Tibial artery (tissue), 4 donors: Measurements from ENCODE around the gene ABR.

Experiments
- DNase-seq, 2 donors: peaks; one replicate each; pipeline ENCODE4 v3.0.0-alpha.2; 2019
- H3K27ac ChIP-seq, 2 donors: fragments of 200-600 bp; sonication (generic) in 1 of 2; 1 replicate in 1 of 2; 2 replicates in 1 of 2; pipeline ENCODE4 v1.5.1; 2018 to 2019; ENCODE audit warnings: mild to moderate bottlenecking in 1 of 2
- H3K27me3 ChIP-seq, 2 donors: fragments of 200-600 bp; sonication (generic) in 1 of 2; one replicate each; pipeline versions ENCODE4 v1.5.1 to v1.6.0; 2016 to 2019
- H3K36me3 ChIP-seq, 3 donors: fragments of 200-600 bp; sonication (generic) in 2 of 3; one replicate each; pipeline ENCODE4 v1.5.1; 2016 to 2019; ENCODE audit warnings: mild to moderate bottlenecking in 2 of 3
- H3K4me1 ChIP-seq, 4 donors: fragments of 200-600 bp; sonication (generic) in 2 of 4; 1 replicate in 3 of 4; 2 replicates in 1 of 4; pipeline ENCODE4 v1.5.1; 2016 to 2019
- H3K4me3 ChIP-seq, 2 donors: fragments of 200-600 bp; sonication (generic) in 1 of 2; 1 replicate in 1 of 2; 2 replicates in 1 of 2; pipeline ENCODE4 v1.5.1; 2018 to 2019; ENCODE audit warnings: mild to moderate bottlenecking in 2 of 2
- H3K9me3 ChIP-seq, 3 donors: fragments of 200-600 bp; sonication (generic) in 1 of 3; one replicate each; pipeline ENCODE4 v1.5.1; 2016 to 2019
- CTCF ChIP-seq, 2 experiments: fragments of 200-600 bp in 1 of 2; fragments of 450-650 bp in 1 of 2; IDR thresholded peaks; one replicate each; pipeline ENCODE4 v1.5.1; 2017 to 2019; ENCODE audit warnings: antibody characterized with exemption in 2 of 2, mild to moderate bottlenecking in 1 of 2, moderate library complexity in 1 of 2
- intact Hi-C: fragments of 100-400 bp; cut with DNase I; formaldehyde crosslinking; loops from one replicate; pipeline ENCODE4 v1.15.0; 2023; ENCODE audit warnings: low total_unique reads

The ABR gene

GRCh38 chr17:1005361-1005946, 174.3 kb downstream of the ABR start:
- peaks cover 36 to 54% (median 48%) of the 10 kb centered on the region in 3 donors for H3K36me3 ChIP-seq
- peak overlapping the region; percentile 79 to 83 for H3K27ac ChIP-seq
- no peaks in the 10 kb centered on the region for H3K27me3 ChIP-seq
- TF ChIP-seq CTCF (IDR thresholded peaks at IDR 0.05): no peak
- peak; percentile 72 to 93 for DNase-seq
- intact Hi-C loops: no loop called here
- no peaks in the 10 kb centered on the region for H3K9me3 ChIP-seq
- peak overlapping the region; percentile 21 to 23 for H3K4me3 ChIP-seq
- H3K4me1 ChIP-seq: peaks cover 15 to 98% (median 91%) of the 10 kb centered on the region in 4 donors

GRCh38 chr17:1004769-1005295, 174.9 kb downstream of the ABR start:
- no peaks in the 10 kb centered on the region for H3K9me3 ChIP-seq
- intact Hi-C loops: no loop called here
- H3K4me1 ChIP-seq: peaks cover 15 to 95% (median 90%) of the 10 kb centered on the region in 4 donors
- no peak for TF ChIP-seq CTCF (IDR thresholded peaks at IDR 0.05)
- H3K4me3 ChIP-seq: no peak overlapping the region
- no peaks in the 10 kb centered on the region for H3K27me3 ChIP-seq
- peaks cover 30 to 50% (median 42%) of the 10 kb centered on the region in 3 donors for H3K36me3 ChIP-seq
- peak overlapping the region; percentile 79 to 83 for H3K27ac ChIP-seq
- no peak for DNase-seq

GRCh38 chr17:1003972-1004768, 175.6 kb downstream of the ABR start:
- no peaks in the 10 kb centered on the region for H3K27me3 ChIP-seq
- H3K4me1 ChIP-seq: peaks cover 15 to 89% (median 85%) of the 10 kb centered on the region in 4 donors
- peak overlapping the region; percentile 79 to 83 for H3K27ac ChIP-seq
- H3K36me3 ChIP-seq: peaks cover 23 to 50% (median 39%) of the 10 kb centered on the region in 3 donors
- no peak overlapping the region for H3K4me3 ChIP-seq
- no peak for DNase-seq
- TF ChIP-seq CTCF (IDR thresholded peaks at IDR 0.05): no peak
- no peaks in the 10 kb centered on the region for H3K9me3 ChIP-seq
- intact Hi-C loops: no loop called here

- H3K36me3 ChIP-seq: peaks cover 23 to 50% (median 38%) of the 10 kb centered on the region in 3 donors
- no peaks in the 10 kb centered on the region for H3K27me3 ChIP-seq
- no peak for DNase-seq
- peak overlapping the region; percentile 79 to 83 for H3K27ac ChIP-seq
- TF ChIP-seq CTCF (IDR thresholded peaks at IDR 0.05): no peak
- no peak overlapping the region for H3K4me3 ChIP-seq
- intact Hi-C loops: no loop called here
- H3K4me1 ChIP-seq: peaks cover 11 to 85% (median 82%) of the 10 kb centered on the region in 4 donors
- H3K9me3 ChIP-seq: no peaks in the 10 kb centered on the region
Observed at GRCh38 chr17:1003633-1003971, 176.2 kb downstream of the ABR start.

- Histone ChIP-seq H3K27ac (peak overlapping the region; percentile 79 to 83), H3K4me3 (no peak overlapping the region), H3K9me3 (no peaks in the 10 kb centered on the region), H3K4me1 (peaks cover 8 to 85% (median 82%) of the 10 kb centered on the region in 4 donors), H3K27me3 (no peaks in the 10 kb centered on the region), H3K36me3 (peaks cover 23 to 50% (median 38%) of the 10 kb centered on the region in 3 donors)
- no peak for DNase-seq
- intact Hi-C loops: no loop called here
- TF ChIP-seq CTCF (IDR thresholded peaks at IDR 0.05): no peak
Observed at GRCh38 chr17:1002771-1003555, 176.8 kb downstream of the ABR start.
